Left ventricle myocardium inferior (tissue), 1 donor: ENCODE data around the gene TBC1D12. TPM values are rescaled to one million over a fixed set of nuclear protein-coding genes. Genes with fewer than 3 reads are reported as not detected.

Experiments
- DNase-seq: peaks from one replicate; pipeline ENCODE4 v3.0.0-alpha.2; 2020
- H3K27ac ChIP-seq: fragments of 200-600 bp; replicated peaks from 2 replicates; pipeline ENCODE4 v1.8.0; 2021
- H3K27me3 ChIP-seq: fragments of 200-600 bp; 2 replicates; pipeline ENCODE4 v1.8.0; 2021; ENCODE audit warnings: low read depth
- H3K36me3 ChIP-seq: fragments of 200-600 bp; 2 replicates; pipeline ENCODE4 v1.8.0; 2021
- H3K4me1 ChIP-seq: fragments of 200-600 bp; 2 replicates; pipeline ENCODE4 v1.8.0; 2021
- H3K4me3 ChIP-seq: fragments of 200-600 bp; 2 replicates; pipeline ENCODE4 v1.8.0; 2021; ENCODE audit warnings: mild to moderate bottlenecking, moderate library complexity
- H3K9me3 ChIP-seq: fragments of 200-600 bp; replicated peaks from 2 replicates; pipeline ENCODE4 v1.8.0; 2021
- intact Hi-C: fragments of 100-400 bp; cut with micrococcal nuclease; formaldehyde crosslinking; loops from one replicate; pipeline ENCODE4 v1.11.0; 2022
- total RNA-seq: library from RNA; stranded (reverse); fragmentation: NEBNext Ultra II Directional; extraction: Animal tissue kit (Norgen Biotek cat#: 25700); gene quantifications from one replicate; pipeline ENCODE4 v1.2.1, GENCODE V29; 2021
- TF ChIP-seq, protein P1 (sequence below): fragments of 200-600 bp; IDR thresholded peaks from 2 replicates; pipeline ENCODE4 v1.8.0; 2021; ENCODE audit warnings: antibody characterized with exemption, mild to moderate bottlenecking, borderline replicate concordance
- donor health status: DM: no; HTN: yes; CAD: no; lungs with severe emphysema.

TBC1D12 gene
- total RNA-seq, 1 donor from 2014 or later = 4.4 TPM

DNA sequence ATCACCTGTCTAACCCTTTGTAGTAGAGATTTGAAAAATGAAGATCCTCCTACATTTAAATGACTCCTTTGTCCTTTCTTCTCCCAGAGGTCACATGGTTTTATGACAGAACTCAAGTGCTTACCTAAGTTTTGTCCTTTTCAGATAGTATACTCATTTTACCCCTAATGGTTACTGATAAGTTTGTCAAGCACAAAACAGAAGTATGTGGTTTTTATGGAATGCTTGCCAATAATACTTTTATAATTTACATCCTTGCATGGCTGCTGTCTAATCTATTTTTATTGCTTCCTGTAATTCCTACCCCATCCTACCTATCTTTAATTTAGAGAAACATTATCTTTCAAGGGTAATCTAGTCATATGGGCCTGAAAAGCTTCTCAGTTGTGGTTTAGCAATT lies 180.8 kb downstream of the TBC1D12 start:
- TF ChIP-seq, protein P1, sequence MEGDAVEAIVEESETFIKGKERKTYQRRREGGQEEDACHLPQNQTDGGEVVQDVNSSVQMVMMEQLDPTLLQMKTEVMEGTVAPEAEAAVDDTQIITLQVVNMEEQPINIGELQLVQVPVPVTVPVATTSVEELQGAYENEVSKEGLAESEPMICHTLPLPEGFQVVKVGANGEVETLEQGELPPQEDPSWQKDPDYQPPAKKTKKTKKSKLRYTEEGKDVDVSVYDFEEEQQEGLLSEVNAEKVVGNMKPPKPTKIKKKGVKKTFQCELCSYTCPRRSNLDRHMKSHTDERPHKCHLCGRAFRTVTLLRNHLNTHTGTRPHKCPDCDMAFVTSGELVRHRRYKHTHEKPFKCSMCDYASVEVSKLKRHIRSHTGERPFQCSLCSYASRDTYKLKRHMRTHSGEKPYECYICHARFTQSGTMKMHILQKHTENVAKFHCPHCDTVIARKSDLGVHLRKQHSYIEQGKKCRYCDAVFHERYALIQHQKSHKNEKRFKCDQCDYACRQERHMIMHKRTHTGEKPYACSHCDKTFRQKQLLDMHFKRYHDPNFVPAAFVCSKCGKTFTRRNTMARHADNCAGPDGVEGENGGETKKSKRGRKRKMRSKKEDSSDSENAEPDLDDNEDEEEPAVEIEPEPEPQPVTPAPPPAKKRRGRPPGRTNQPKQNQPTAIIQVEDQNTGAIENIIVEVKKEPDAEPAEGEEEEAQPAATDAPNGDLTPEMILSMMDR = no peak
- Histone ChIP-seq H3K4me1 (no peaks in the 10 kb centered on the region), H3K36me3 (no peaks in the 10 kb centered on the region), H3K9me3 (no peaks in the 10 kb centered on the region), H3K27ac (no peak overlapping the region), H3K4me3 (no peak overlapping the region), H3K27me3 (no peaks in the 10 kb centered on the region)
- intact Hi-C loops = no loop called here
- DNase-seq = no peak

Other genes with a start within 250 kb of the TBC1D12 start
- 10.0 TPM for gene NOC3L, start 39.6 kb upstream of the TBC1D12 start, total RNA-seq
- 0.91 TPM for gene HELLS, start 143.2 kb downstream of the TBC1D12 start, total RNA-seq